BE2C (cell line): ENCODE data around the gene ZNF365.

Experiments used
- DNase-seq: peaks from one replicate; pipeline ENCODE4 v3.0.0-alpha.2; 2020
- H3K27me3 ChIP-seq: fragments of 250-450 bp; sonication (Bioruptor Pico); 2 replicates; pipeline ENCODE4 v1.5.1; 2020; ENCODE audit warnings: mild to moderate bottlenecking
- H3K36me3 ChIP-seq: fragments of 250-450 bp; sonication (Bioruptor Pico); 2 replicates; pipeline ENCODE4 v1.5.1; 2020; ENCODE audit warnings: mild to moderate bottlenecking
- H3K4me1 ChIP-seq: fragments of 250-450 bp; sonication (Bioruptor Pico); 2 replicates; pipeline ENCODE4 v1.5.1; 2020
- H3K4me3 ChIP-seq: 2 replicates; pipeline ENCODE4 v1.5.1; 2011; ENCODE audit warnings: low read depth, low read length
- H3K9me3 ChIP-seq: fragments of 250-450 bp; sonication (Bioruptor Pico); 2 replicates; pipeline ENCODE4 v1.5.1; 2020
- TF ChIP-seq, protein P1 (sequence below): IDR thresholded peaks from 2 replicates; pipeline ENCODE4 v1.5.1; 2012; ENCODE audit warnings: mild to moderate bottlenecking, low read depth, low read length

The ZNF365 gene

DNA sequence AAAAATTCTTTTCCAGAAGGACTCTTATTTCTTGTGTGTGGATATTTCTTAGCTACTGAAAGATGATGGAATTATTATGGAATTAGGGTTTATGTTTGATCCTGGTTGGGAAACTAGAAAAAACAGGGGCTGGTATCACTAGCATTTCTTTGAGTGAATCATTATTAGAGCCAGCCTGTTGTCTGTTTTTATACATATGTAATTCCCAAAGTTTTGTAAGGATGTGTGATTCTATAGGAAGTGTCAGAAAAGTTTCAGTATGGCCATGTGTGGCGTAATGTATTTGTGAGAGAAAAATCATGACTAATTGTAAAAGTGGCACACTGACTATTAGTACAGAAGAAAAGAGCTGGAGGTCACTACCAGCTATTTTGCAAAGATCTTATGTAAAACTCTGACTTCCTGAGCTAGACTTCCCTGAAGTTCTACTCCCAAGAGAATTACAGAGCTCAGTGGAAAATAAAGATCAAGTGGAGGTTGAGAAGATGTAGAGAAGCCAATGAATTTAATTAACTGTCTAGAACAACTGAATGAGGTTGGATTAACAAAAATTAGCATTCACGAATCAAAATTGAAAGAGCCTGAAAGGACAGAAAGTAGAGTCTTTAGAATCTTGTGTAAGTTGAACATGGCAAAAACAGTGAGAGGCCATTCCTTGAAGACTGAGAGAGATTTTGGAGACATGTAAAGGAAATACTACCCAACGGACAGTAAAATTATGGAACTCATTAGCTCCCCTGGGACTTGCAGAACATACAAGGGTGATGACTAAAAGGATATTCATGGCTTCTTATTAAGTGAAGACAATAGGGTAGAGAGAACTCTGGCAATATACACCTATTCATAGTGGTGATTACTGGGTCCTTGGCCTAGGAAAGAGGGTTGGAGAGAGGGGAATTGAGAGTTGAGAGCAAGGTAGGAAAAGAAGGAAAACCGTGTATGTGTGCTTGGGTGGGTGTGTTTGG lies 12.5 kb downstream of the ZNF365 start:
- TF ChIP-seq, protein P1, sequence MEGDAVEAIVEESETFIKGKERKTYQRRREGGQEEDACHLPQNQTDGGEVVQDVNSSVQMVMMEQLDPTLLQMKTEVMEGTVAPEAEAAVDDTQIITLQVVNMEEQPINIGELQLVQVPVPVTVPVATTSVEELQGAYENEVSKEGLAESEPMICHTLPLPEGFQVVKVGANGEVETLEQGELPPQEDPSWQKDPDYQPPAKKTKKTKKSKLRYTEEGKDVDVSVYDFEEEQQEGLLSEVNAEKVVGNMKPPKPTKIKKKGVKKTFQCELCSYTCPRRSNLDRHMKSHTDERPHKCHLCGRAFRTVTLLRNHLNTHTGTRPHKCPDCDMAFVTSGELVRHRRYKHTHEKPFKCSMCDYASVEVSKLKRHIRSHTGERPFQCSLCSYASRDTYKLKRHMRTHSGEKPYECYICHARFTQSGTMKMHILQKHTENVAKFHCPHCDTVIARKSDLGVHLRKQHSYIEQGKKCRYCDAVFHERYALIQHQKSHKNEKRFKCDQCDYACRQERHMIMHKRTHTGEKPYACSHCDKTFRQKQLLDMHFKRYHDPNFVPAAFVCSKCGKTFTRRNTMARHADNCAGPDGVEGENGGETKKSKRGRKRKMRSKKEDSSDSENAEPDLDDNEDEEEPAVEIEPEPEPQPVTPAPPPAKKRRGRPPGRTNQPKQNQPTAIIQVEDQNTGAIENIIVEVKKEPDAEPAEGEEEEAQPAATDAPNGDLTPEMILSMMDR = no peak
- Histone ChIP-seq H3K9me3 (no peaks in the 10 kb centered on the region), H3K4me3 (no peak overlapping the region), H3K36me3 (no peaks in the 10 kb centered on the region), H3K27me3 (no peaks in the 10 kb centered on the region; the same call in 1 of the 2 replicates), H3K4me1 (no peaks in the 10 kb centered on the region)
- DNase-seq = no peak

DNA sequence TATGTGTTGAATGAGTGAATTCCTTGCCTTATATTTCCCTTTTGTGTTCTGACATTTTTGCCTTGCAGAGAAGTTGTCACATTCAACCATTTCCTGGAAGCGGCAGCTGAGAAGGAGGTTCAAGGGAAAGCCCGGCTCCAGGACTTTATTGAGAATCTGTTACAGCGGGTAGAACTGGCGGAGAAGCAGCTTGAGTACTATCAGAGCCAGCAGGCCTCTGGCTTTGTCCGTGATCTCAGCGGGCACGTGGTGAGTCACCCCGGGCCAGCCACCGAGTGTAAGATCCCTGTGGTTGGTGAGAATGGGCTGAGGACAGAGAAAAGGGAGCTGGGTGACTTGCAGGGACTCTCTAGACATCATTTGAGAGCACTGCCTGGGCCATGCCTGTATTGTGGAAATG lies 14.2 kb downstream of the ZNF365 start:
- TF ChIP-seq, protein P1 = no peak
- Histone ChIP-seq H3K27me3 (no peaks in the 10 kb centered on the region; the same call in 1 of the 2 replicates), H3K9me3 (no peaks in the 10 kb centered on the region), H3K4me3 (no peak overlapping the region), H3K4me1 (no peaks in the 10 kb centered on the region), H3K36me3 (no peaks in the 10 kb centered on the region)
- DNase-seq = peak; percentile 8

DNA sequence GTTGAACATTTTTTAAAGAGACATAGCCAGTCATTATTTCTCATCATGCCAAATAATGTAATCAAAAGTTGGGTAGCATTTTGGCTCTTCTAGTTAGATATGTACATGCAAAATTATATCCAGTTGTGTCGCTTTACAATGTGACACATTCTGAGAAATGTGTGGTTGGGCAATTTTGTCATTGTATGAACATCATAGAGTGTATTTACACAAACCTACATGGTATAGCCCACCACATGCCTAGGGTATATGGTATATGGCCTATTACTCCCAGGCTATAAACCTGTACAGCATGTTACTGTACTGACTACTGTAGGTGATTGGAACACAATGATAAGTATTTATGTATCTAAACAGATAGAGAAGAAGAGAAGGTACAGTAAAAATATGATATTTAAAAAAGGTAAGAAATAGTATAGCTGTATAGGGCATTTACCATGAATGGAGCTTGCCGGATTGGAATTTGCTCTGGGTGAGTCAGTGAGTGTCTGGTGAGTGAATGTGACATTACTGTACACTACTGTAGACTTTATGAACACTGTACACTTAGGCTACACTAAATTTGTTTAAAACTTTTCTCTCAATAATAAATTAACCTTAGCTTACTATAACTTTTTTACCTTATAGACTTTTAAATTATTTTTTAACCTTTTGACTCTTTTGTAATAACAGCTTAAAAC lies 16.5 kb downstream of the ZNF365 start:
- TF ChIP-seq, protein P1 = no peak
- DNase-seq = no peak
- H3K9me3 ChIP-seq = no peaks in the 10 kb centered on the region
- 0 out of 2 replicates have a peak, but pooled peaks cover 1% of the 10 kb centered on the region for H3K27me3 ChIP-seq
- no peaks in the 10 kb centered on the region for H3K4me1 ChIP-seq
- H3K4me3 ChIP-seq = no peak overlapping the region
- H3K36me3 ChIP-seq = no peaks in the 10 kb centered on the region

DNA sequence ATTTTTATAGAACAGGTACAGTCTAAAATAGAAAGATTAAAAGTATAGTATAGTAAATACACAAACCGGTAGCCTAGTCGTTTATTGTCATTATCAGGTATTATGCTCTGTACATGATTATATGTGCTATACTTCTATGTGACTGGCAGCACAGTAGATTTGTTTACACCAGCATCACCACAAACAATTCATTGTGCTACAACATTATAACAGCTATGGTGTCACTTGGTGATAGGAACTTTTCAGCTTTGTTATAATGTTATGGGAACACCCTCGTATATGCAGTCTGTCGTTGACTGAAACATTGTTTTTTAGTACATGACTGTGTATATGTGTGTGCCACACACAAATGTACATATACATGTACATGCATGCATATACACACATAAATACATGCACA lies 19.1 kb downstream of the ZNF365 start:
- no peak overlapping the region for H3K4me3 ChIP-seq
- TF ChIP-seq, protein P1 = no peak
- no peaks in the 10 kb centered on the region for H3K4me1 ChIP-seq
- 0 out of 2 replicates have a peak, but pooled peaks cover 3% of the 10 kb centered on the region for H3K27me3 ChIP-seq
- no peaks in the 10 kb centered on the region for H3K9me3 ChIP-seq
- no peak for DNase-seq
- no peaks in the 10 kb centered on the region for H3K36me3 ChIP-seq

DNA sequence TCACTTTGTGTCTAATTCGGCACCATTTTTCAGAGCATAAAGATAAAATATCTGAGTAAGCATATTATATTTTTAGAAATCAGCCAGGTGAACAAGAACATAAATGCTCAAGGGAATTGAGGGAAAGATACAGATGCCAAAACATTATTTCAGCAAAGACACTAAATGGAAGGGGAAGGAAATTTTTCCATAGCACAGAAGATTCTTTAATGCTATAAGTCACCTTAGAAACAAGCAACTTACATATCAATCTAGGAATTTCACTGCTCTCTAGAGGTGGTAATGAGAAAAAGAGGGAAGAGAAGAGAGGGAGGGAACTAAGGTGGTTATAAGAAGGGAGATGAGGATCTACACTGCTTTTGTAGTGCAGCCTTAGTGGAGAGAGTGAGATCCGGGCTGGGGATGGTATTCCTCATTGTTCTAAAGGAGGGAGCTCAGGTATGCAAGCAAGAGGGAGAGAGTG lies 20.4 kb downstream of the ZNF365 start:
- TF ChIP-seq, protein P1 = no peak
- no peaks in the 10 kb centered on the region for H3K36me3 ChIP-seq
- no peaks in the 10 kb centered on the region for H3K9me3 ChIP-seq
- H3K4me3 ChIP-seq = no peak overlapping the region
- no peak for DNase-seq
- H3K4me1 ChIP-seq = no peaks in the 10 kb centered on the region
- H3K27me3 ChIP-seq = 0 out of 2 replicates have a peak, but pooled peaks cover 3% of the 10 kb centered on the region
